GM18951 (cell line): Measurements from ENCODE around the gene DAZAP2.
"Not testable (repeated sequence)": the region's sequence is repeated elsewhere in the genome, so short reads cannot be mapped to it uniquely, and the experiment has no call there.

Source experiments
- POLR2A ChIP-seq: IDR thresholded peaks from 4 replicates; pipeline ENCODE4 v1.6.1; 2011; ENCODE audit warnings: mild to moderate bottlenecking; ENCODE audit not compliant: insufficient read length, insufficient read depth; ENCODE audit errors: extremely low read depth
- in situ Hi-C: fragments of 300-500 bp; cut with MboI; formaldehyde crosslinking; loops from one replicate; pipeline ENCODE4 v1.12.0; 2022; ENCODE audit warnings: low sequenced_read_pairs, mixed read lengths, inconsistent platforms; ENCODE audit not compliant: unreplicated experiment

Gene DAZAP2

DNA sequence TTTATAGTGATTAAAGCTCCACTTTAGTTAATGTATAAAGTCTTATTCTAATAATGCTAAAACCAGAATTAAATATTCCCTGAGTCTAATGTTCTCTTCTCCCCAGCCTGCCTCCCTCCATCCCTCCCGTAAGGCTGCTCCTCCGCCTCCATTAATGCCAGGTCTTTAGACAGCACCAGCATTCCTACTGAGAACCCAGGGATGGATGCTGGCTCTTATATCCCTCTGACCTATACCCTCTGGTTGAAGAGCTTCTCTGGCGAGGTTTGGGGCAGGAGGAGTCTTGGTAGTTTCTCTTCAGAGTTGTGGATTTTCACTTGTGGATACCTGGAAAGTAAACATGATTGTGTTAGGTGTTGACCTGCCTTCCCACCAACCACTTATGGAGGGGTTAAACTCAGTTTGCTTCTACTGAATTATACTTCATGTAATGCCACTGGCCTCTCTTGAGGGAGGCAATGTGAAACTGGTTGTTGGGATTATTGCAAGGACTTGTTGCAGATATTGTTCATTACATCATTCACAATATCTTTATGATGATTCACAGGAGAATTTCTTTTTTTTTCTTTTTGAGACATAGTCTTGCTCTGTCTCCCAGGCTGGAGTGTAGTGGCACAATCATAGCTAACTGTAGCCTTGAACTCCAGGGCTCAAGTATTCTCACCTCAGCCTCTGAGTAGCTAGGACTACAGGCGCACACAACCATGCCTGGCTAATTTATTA, 42.7 kb downstream of the DAZAP2 start:
- in situ Hi-C loops = no loop called here
- no peak for TF ChIP-seq POLR2A

GRCh38 chr12:51285843-51286242, 47.2 kb downstream of the DAZAP2 start:
- in situ Hi-C loops = no loop called here
- no peak for TF ChIP-seq POLR2A

DNA sequence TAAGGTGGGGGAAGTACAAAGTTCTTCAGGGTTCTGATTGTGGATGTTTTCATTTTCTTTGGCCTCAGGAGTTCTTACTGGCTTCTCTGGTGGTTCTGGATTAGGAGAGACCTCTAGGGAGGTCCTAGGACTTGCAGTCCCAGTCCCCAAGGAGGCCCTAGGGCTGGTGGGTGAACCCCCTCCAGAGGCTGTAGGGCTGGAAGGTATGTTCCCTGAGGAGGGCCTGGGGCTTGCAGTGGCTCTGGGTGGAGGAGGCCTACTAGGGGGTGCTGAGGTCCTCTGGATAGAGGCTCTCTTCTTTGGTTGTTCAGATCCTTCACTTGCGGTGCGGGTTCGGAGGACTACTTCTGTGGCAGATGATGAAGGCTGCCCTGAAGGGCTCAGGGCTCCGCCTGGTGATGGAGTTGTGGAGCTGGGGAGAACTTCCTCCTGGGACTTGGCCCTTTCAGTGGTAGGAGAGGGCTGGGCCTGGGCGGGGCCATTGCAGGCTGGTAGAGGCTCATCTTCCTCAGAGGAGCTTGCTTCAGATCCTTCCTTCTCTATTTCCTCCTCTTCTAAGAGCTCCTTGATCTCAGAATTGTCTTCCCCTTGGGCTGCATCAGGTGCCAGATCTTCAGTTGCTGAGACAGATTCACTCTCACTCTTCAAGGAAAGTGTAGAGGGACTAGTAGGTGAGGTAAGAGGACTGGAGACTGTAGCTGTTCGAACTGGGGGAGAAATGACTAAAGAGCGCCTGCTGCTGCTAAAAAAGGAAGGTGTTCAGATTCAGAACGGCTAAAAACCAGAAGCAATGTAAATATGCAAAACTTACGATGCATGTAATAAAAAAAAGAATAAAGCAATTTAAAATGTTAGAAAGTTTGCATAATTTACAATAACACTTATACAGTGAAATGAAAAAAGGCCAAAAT, 53.2 kb downstream of the DAZAP2 start:
- in situ Hi-C loops = not testable (repeated sequence)
